ENCODE measurements around the gene FXYD5.
A peak's percentile ranks its signal among the peaks of the same experiment; 100 is the strongest.
"Not testable (repeated sequence)": the region's sequence is repeated elsewhere in the genome, so short reads cannot be mapped to it uniquely, and the experiment has no call there.

Gene FXYD5

DNA sequence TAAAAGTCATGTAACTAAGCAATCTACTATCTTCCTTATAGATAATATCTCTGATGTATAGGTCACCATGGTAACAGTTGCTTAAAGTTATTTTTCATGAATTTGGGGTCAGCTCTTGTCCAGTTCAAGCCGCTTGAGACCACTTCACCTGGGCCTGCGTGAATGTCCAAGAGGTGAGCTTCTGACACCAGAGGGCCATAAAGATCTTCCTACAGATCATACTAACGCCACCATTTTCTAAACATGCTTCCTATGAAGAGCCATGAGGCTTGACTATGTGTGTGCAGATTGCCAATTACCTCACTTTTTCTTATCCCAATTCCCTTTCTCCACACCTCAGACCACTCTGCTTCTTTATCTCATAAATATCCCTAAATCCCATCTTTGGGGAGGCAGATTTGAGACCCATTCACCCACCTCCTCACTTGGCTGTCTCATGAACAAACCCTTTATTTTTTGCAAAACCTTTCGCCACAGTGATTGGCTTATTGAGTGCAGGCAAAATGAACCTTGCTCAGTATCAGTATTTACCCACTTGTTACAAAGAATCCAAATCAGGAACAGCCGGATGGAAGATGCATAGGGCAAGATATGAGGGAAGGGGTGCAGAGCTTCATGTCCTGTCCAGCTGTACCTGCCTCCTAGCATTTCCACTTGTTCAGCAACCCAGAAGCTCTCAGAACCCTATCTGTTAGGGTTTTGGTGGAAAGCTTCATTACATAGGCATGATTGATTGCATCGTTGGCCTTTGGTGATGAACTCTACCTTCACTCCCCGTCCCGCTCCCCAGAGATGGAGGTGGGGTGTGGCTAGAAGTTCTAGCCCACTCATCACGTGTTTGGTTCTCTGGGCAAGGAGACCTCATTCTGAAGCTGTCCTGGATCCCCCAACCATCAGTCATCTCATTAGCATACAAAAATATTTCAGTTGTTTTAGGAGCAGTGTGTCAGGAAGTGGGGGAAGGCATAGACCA lies 39.8 kb downstream of the FXYD5 start:
- no peak for DNase-seq

GRCh38 chr19:35195830-35196229 lies 41.3 kb downstream of the FXYD5 start:
- DNase-seq = no peak

GRCh38 chr19:35196861-35197260 lies 42.3 kb downstream of the FXYD5 start:
- not testable (repeated sequence) for DNase-seq

GRCh38 chr19:35199481-35199880 lies 44.9 kb downstream of the FXYD5 start:
- no peak for DNase-seq

- DNase-seq = no peak
These were observed 48.5 kb downstream of the FXYD5 start for GRCh38 chr19:35202722-35203688.

DNA sequence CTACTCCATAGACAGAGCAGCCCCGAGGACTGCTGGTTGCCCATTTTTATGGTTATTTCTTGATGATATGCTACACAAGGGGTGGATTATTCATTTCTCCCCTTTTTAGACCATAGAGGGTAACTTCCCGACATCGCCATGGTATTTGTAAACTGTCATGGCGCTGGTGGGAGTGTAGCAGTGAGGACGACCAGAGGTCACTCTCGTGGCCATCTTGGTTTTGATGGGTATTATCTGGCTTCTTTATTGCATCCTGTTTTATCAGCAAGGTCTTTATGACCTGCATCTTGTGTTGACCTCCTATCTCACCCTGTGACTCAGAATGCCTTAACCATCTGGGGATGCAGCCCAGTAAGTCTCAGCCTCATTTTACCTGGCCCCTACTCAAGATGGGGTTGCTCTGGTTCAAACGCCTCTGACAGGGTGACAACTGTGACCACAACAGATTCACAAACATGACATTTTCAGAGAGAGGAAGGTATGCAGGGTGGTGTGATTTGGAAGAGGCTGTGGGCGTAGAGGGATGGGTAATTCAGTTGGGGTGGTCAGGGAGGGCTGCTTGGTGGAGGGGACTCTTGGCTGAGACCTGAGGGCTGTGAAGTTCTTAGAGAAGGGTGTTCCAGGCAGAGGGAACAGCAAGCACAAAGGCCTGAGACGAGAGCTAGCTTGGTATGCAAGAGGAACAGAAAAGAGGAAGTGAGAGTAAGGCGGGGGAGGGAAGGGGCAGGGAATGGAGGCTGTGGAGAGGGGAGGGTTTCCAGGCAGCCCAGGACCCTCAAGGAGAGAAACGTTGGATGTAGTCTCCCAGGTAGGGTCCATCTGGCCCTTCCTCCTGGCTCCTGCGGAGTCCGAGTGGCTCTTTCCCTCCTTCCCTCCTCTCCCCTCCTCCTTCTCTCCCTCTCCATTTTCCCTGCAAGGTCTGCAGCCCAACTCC lies 50.5 kb downstream of the FXYD5 start:
- DNase-seq = no peak

GRCh38 chr19:35205733-35206323 lies 51.3 kb downstream of the FXYD5 start:
- no peak for DNase-seq

DNA sequence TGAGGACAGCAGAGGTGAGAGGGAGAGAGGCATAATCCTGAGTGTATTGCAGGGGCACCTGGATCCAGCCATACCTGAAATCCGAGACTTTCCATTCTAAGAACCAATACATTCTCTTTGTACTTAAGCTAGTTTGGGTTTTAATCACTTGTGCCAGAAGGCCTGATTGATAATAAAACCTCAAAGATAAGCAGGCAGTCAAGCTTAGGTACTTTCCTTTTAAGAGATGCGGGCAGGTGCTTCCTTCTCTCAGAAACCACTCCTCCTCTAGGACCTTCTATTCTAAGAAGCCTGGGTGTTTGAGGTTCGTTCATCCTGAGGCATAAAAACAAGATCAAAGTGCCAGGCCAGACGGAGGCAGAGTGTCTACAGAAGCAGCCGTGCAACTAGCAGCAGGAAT lies 51.8 kb downstream of the FXYD5 start:
- no peak for DNase-seq

GRCh38 chr19:35206855-35207254 lies 52.3 kb downstream of the FXYD5 start:
- no peak for DNase-seq

GRCh38 chr19:35207391-35207871 lies 52.9 kb downstream of the FXYD5 start:
- DNase-seq = no peak

DNA sequence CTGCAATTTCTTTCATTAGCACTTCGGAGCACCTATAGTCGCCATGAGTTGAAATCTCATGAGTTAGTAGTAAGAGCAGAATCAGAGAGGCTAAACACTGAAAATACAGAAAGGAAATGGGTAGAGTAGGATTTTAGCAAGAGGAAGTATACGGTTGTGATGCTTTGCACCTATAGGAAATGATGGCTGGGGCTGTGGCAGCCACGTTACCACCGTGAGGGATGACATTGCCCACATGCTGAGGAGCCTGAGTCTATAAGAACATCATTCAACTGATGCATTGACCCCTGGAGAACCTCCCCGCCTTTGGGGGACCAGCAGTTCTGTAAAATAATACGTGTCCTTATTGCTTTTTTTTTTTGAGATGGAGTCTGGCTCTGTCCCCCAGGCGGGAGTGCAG lies 53.6 kb downstream of the FXYD5 start:
- no peak for DNase-seq

GRCh38 chr19:35209646-35210045 lies 55.1 kb downstream of the FXYD5 start:
- no peak for DNase-seq

- no peak for DNase-seq
These were observed 57.2 kb downstream of the FXYD5 start for GRCh38 chr19:35211545-35212230.

- no peak for DNase-seq
These were observed 57.7 kb downstream of the FXYD5 start for GRCh38 chr19:35212241-35212640.

GRCh38 chr19:35213663-35214632 lies 59.4 kb downstream of the FXYD5 start:
- peak; percentile 69 for DNase-seq

- DNase-seq = no peak
These were observed 60.4 kb downstream of the FXYD5 start for GRCh38 chr19:35214766-35215422.

- DNase-seq = no peak
These were observed 61.7 kb downstream of the FXYD5 start for GRCh38 chr19:35216016-35216832.
